Gastrocnemius medialis (tissue), 4 donors: ENCODE results near the gene SMARCA2. TPM values are rescaled to one million over a fixed set of nuclear protein-coding genes. Genes with fewer than 3 reads are reported as not detected.

Source experiments
- ATAC-seq, 2 donors: fragments of 150-250 bp; one replicate each; pipeline ENCODE4 v1.9.1; 2016
- DNase-seq, 2 donors: peaks; one replicate each; pipeline ENCODE4 v3.0.0-alpha.2; 2019
- H3K27ac ChIP-seq, 4 donors: fragments of 200-600 bp; sonication (generic); 1 replicate in 1 of 4; 2 replicates in 3 of 4; pipeline ENCODE4 v1.5.1; 2016 to 2018; ENCODE audit warnings: mild to moderate bottlenecking in 2 of 4, moderate library complexity in 1 of 4
- H3K27me3 ChIP-seq, 3 donors: fragments of 200-600 bp; sonication (generic) in 2 of 3; 1 replicate in 1 of 3; 2 replicates in 2 of 3; pipeline versions ENCODE4 v1.5.1 to v1.6.0; 2016 to 2019; ENCODE audit warnings: mild to moderate bottlenecking in 1 of 3, moderate library complexity in 1 of 3
- H3K36me3 ChIP-seq, 2 donors: fragments of 200-600 bp; sonication (generic) in 1 of 2; one replicate each; pipeline ENCODE4 v1.5.1; 2017 to 2018
- H3K4me1 ChIP-seq, 2 donors: fragments of 200-600 bp; sonication (generic) in 1 of 2; one replicate each; pipeline ENCODE4 v1.5.1; 2016 to 2017; ENCODE audit warnings: mild to moderate bottlenecking in 2 of 2
- H3K4me3 ChIP-seq, 4 donors: fragments of 200-600 bp; sonication (generic) in 3 of 4; 1 replicate in 1 of 4; 2 replicates in 3 of 4; pipeline ENCODE4 v1.5.1; 2016 to 2019; ENCODE audit warnings: mild to moderate bottlenecking in 2 of 4
- H3K9me3 ChIP-seq, 3 donors: fragments of 200-600 bp; sonication (generic) in 2 of 3; 1 replicate in 1 of 3; 2 replicates in 2 of 3; pipeline ENCODE4 v1.5.1; 2016 to 2019
- POLR2A ChIP-seq, 2 donors: fragments of 450-650 bp; IDR thresholded peaks; one replicate each; pipeline ENCODE4 v1.6.1; 2017; ENCODE audit warnings: antibody characterized with exemption in 2 of 2, mild to moderate bottlenecking in 2 of 2, moderate library complexity in 2 of 2
- in situ Hi-C, 4 donors: fragments of 200-750 bp; cut with MboI; loops; one replicate each; pipeline versions ENCODE4 v1.15.0 to v1.8.0; 2017; ENCODE audit warnings: low sequenced_read_pairs in 4 of 4
- intact Hi-C: fragments of 100-400 bp; cut with DNase I; formaldehyde crosslinking; loops from one replicate; pipeline ENCODE4 v1.15.1; 2023; ENCODE audit warnings: low total_unique reads
- total RNA-seq, 4 donors: library from RNA; depleted of rRNA; stranded (reverse); fragments of >200 nt; gene quantifications; one replicate each; pipeline versions ENCODE4 v1.1.0 to v1.2.3, GENCODE V29; 2016
- TF ChIP-seq, protein P1 (sequence below), 5 experiments: fragments of 450-650 bp in 3 of 5; fragments of 200-600 bp in 2 of 5; sonication (generic) in 2 of 5; IDR thresholded peaks in 4 of 5; conservative IDR thresholded peaks in 1 of 5; 1 replicate in 4 of 5; 2 replicates in 1 of 5; pipeline ENCODE4 v1.5.1; 2016 to 2019; ENCODE audit warnings: antibody characterized with exemption in 5 of 5, mild to moderate bottlenecking in 3 of 5, moderate library complexity in 3 of 5

The SMARCA2 gene
- total RNA-seq, 4 donors from 2014 or later = 54.6 to 69.7 (median 63.0) TPM

DNA sequence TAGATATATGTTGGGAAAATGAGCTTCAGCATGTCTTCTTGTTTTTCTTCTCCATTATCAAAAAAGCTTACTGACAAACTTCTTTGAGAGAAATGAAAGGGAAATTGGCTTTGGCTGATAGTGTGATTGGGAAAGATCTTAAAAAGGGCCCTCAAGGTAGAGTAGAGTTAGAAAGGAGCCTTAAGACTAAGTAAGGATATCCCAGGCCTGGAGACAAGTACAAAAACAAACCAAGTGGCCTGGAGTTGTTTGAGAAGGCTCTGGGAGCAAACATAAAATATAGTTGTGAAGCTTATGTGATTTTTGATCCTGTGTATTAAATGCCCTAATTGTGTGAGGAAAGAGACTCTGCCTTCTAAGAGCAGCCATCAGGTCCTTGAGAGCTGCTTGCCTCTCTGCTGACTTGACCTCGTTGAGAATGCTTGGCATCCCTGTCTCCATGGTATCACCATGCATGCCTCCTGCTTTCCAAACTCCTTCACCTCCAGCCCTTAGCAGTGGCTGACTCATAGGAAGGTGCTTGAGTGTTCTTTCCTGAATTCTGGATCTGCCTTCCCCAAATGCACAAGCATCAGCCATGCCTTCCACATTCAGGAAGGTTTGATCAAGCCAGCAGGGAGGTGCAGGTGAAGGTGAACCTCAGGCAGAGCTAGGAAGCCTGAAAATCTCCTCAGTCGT lies 78.9 kb downstream of the SMARCA2 start:
- Histone ChIP-seq H3K4me1 (peaks cover 0 to 8% of the 10 kb centered on the region in 2 donors), H3K27ac (no peak overlapping the region), H3K36me3 (peaks cover 0 to 57% of the 10 kb centered on the region in 2 donors), H3K9me3 (no peaks in the 10 kb centered on the region), H3K27me3 (no peaks in the 10 kb centered on the region), H3K4me3 (no peak overlapping the region)
- ATAC-seq = peak in 1 of 2 donors; percentile 36
- in situ Hi-C loops (loop anchor here in 1 of 4 donors (25.0 kb wide), 1 partner anchor 382 kb away; no protein-coding TSS in a partner anchor), intact Hi-C loops (no loop called here)
- no peak for DNase-seq
- no peak for TF ChIP-seq POLR2A (IDR thresholded peaks at IDR 0.05)

GRCh38 chr9:2096376-2096970 lies 81.3 kb downstream of the SMARCA2 start:
- Histone ChIP-seq H3K36me3 (peaks cover 0 to 48% of the 10 kb centered on the region in 2 donors), H3K9me3 (no peaks in the 10 kb centered on the region), H3K27ac (no peak overlapping the region), H3K4me3 (no peak overlapping the region), H3K27me3 (no peaks in the 10 kb centered on the region), H3K4me1 (peaks cover 0 to 8% of the 10 kb centered on the region in 2 donors)
- TF ChIP-seq, protein P1, sequence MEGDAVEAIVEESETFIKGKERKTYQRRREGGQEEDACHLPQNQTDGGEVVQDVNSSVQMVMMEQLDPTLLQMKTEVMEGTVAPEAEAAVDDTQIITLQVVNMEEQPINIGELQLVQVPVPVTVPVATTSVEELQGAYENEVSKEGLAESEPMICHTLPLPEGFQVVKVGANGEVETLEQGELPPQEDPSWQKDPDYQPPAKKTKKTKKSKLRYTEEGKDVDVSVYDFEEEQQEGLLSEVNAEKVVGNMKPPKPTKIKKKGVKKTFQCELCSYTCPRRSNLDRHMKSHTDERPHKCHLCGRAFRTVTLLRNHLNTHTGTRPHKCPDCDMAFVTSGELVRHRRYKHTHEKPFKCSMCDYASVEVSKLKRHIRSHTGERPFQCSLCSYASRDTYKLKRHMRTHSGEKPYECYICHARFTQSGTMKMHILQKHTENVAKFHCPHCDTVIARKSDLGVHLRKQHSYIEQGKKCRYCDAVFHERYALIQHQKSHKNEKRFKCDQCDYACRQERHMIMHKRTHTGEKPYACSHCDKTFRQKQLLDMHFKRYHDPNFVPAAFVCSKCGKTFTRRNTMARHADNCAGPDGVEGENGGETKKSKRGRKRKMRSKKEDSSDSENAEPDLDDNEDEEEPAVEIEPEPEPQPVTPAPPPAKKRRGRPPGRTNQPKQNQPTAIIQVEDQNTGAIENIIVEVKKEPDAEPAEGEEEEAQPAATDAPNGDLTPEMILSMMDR (IDR thresholded peaks at IDR 0.05 in 4 of 5, conservative IDR thresholded peaks at IDR 0.05 in 1 of 5) = no peak
- TF ChIP-seq POLR2A (IDR thresholded peaks at IDR 0.05) = no peak
- ATAC-seq (no peak), DNase-seq (no peak)
- in situ Hi-C loops = loop anchor here in 1 of 4 donors (25.0 kb wide), 1 partner anchor 384 kb away; no protein-coding TSS in a partner anchor
- intact Hi-C loops = no loop called here

- Histone ChIP-seq H3K9me3 (no peaks in the 10 kb centered on the region), H3K4me1 (no peaks in the 10 kb centered on the region), H3K27me3 (no peaks in the 10 kb centered on the region), H3K36me3 (peaks cover 2 to 32% of the 10 kb centered on the region in 2 donors), H3K4me3 (no peak overlapping the region), H3K27ac (no peak overlapping the region)
- in situ Hi-C loops = no loop called here
- ATAC-seq = no peak
- no peak for DNase-seq
- intact Hi-C loops = no loop called here
- no peak for TF ChIP-seq POLR2A (IDR thresholded peaks at IDR 0.05)
- TF ChIP-seq, protein P1 (IDR thresholded peaks at IDR 0.05 in 4 of 5, conservative IDR thresholded peaks at IDR 0.05 in 1 of 5) = no peak
Measured at GRCh38 chr9:2106666-2107065, 91.5 kb downstream of the SMARCA2 start.

DNA sequence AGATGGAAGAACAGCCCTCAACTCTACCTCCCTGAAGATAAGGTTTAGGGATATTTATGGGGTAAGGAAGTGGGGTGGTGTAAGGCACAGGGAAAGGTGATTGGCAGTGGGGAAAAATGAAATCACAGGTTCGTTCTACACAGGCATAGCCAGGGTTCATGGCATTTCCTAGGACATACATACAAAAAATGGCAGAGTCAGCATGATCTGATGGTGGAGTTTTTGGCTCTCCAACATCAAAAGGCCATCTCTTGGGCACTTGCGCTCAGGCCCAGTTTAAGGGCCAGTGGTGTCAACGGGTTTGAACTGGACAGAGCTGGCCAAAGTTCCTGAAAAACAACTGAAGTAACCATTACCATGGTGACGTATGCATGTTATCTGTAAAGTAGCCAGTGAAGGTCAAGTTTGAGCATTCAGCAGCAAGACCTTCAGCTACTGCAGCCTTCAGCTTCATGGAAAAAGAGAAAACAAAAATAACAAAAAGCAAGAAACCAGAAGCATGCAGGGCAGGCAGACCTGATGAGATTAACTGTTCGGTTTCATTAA lies 92.8 kb downstream of the SMARCA2 start:
- no peak for TF ChIP-seq POLR2A (IDR thresholded peaks at IDR 0.05)
- TF ChIP-seq, protein P1 (IDR thresholded peaks at IDR 0.05 in 4 of 5, conservative IDR thresholded peaks at IDR 0.05 in 1 of 5) = no peak
- Histone ChIP-seq H3K9me3 (no peaks in the 10 kb centered on the region), H3K4me3 (no peak overlapping the region), H3K4me1 (no peaks in the 10 kb centered on the region), H3K27ac (no peak overlapping the region), H3K36me3 (peaks cover 2 to 45% of the 10 kb centered on the region in 2 donors), H3K27me3 (no peaks in the 10 kb centered on the region)
- DNase-seq (no peak), ATAC-seq (no peak)
- intact Hi-C loops = no loop called here
- in situ Hi-C loops = no loop called here

DNA sequence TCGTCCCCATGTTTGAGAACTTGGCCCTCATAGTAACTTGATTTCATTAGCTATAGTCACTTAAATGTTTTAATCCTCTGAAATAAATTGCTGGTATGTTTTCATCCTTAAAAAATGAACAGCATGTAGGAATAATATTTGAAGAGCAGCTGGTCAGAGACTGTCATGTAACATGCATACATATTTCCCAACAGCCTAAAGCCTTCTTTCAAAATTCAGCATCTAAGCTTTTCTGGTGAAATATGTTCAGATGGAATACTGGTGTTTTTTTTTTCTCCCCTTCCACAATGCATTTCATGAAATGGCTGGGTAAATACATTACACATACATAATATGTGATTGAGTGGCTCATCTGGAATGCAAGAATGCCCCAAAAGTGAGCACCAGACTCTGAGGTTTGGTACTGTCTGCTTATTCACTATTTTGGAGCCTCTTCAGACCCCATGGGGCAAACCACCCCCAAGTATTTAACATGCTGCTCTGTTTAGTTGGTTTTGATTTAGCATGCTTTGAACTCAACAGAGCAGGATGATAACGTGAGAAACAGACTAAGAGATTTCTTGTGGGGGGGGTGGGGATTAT lies 94.0 kb downstream of the SMARCA2 start:
- no peak overlapping the region for H3K27ac ChIP-seq
- H3K27me3 ChIP-seq = no peaks in the 10 kb centered on the region
- intact Hi-C loops (no loop called here), in situ Hi-C loops (no loop called here)
- no peaks in the 10 kb centered on the region for H3K9me3 ChIP-seq
- no peak for TF ChIP-seq POLR2A (IDR thresholded peaks at IDR 0.05)
- TF ChIP-seq, protein P1 (IDR thresholded peaks at IDR 0.05 in 4 of 5, conservative IDR thresholded peaks at IDR 0.05 in 1 of 5) = no peak
- no peaks in the 10 kb centered on the region for H3K4me1 ChIP-seq
- peaks cover 2 to 45% of the 10 kb centered on the region in 2 donors for H3K36me3 ChIP-seq
- no peak for ATAC-seq
- DNase-seq = no peak
- H3K4me3 ChIP-seq = no peak overlapping the region
